Measurements from ENCODE around the gene RPA4.

RPA4 gene

DNA sequence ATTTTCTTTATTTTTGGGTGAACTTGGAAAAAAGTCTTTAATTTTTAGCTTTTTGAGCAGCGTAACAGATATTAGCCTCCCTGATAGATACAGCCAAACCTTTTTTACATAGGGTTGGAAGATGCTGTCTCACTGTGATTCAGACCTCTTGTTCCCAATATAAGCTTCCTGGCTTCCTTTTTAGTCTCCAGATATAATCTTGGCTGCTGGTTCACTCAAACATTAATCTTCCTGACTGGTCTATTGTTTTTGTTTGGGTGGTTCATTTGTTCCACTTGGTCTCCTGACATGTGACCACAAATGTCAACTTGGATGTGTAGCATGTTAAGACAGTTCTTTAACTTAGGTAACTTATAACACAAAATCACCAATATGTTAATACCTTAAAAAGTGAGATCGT lies 23.0 kb downstream of the RPA4 start:
- TF ChIP-seq, protein P1, sequence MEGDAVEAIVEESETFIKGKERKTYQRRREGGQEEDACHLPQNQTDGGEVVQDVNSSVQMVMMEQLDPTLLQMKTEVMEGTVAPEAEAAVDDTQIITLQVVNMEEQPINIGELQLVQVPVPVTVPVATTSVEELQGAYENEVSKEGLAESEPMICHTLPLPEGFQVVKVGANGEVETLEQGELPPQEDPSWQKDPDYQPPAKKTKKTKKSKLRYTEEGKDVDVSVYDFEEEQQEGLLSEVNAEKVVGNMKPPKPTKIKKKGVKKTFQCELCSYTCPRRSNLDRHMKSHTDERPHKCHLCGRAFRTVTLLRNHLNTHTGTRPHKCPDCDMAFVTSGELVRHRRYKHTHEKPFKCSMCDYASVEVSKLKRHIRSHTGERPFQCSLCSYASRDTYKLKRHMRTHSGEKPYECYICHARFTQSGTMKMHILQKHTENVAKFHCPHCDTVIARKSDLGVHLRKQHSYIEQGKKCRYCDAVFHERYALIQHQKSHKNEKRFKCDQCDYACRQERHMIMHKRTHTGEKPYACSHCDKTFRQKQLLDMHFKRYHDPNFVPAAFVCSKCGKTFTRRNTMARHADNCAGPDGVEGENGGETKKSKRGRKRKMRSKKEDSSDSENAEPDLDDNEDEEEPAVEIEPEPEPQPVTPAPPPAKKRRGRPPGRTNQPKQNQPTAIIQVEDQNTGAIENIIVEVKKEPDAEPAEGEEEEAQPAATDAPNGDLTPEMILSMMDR (IDR thresholded peaks at IDR 0.05; ENCODE audit: low read depth, low read length): no peak
- DNase-seq (ENCODE audit: low read depth, low spot score): peak; percentile 43
- no peak overlapping the region for H3K4me3 ChIP-seq (ENCODE audit: low read depth, low read length)
- in situ Hi-C loops (cut with HindIII; ENCODE audit: low sequenced_read_pairs): no loop called here

DNA sequence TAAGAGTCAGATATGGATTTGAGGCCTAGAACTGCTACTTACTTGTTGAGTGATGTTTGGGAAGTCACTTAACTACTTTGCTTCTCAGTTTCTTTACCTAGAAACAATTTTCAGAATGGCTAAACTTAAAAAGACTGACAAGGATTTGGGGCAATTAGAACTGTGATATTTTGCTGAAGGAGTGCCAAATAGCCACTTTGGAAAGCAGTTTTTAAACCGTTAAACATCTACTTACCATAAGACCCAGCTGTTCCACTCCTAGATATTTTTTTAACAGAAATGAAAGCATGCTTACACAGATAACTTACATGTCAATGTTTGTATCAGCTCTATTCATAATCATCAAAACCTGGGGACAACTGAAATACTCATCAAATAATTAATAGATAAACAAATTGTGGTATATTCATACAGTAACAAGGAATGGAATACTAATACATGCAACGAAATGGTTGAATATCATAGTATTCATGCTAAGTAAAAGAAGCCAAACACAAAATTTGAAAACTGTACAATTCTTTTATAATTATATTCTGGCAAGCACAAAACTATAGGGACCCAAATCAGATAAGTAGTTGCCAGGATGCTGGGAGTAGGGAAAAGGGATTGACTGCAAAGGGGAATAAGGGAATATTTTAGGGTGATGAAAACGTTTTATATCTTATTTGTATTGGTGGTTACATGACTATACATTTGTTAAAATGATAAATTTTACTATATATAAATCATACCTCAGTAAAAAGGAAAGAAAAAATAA lies 24.0 kb downstream of the RPA4 start:
- TF ChIP-seq, protein P1 (IDR thresholded peaks at IDR 0.05; ENCODE audit: low read depth, low read length): no peak
- DNase-seq (ENCODE audit: low read depth, low spot score): no peak
- in situ Hi-C loops (cut with HindIII; ENCODE audit: low sequenced_read_pairs): no loop called here
- H3K4me3 ChIP-seq (ENCODE audit: low read depth, low read length): no peak overlapping the region

DNA sequence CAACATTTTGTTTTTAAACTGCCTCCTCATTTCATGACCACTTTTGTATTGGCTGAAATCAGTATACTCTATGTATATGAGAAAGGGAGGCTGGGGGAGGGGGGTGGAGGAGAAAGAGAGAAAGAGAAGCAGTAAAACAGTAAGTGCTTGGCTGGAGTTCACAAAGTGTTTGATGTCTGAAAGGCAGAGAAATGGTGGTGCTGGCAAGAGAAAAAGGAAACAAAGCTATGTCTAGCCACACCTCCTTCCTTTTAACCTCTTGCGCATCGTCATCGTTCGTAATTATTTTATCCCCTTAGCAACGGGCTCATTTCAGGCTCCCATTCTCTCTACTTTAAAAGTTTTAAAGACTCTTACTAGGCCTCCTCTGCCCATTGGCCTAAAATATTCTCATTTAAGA lies 25.6 kb downstream of the RPA4 start:
- in situ Hi-C loops (cut with HindIII; ENCODE audit: low sequenced_read_pairs): no loop called here
- TF ChIP-seq, protein P1 (IDR thresholded peaks at IDR 0.05; ENCODE audit: low read depth, low read length): no peak
- DNase-seq (ENCODE audit: low read depth, low spot score): peak; percentile 51
- no peak overlapping the region for H3K4me3 ChIP-seq (ENCODE audit: low read depth, low read length)

DNA sequence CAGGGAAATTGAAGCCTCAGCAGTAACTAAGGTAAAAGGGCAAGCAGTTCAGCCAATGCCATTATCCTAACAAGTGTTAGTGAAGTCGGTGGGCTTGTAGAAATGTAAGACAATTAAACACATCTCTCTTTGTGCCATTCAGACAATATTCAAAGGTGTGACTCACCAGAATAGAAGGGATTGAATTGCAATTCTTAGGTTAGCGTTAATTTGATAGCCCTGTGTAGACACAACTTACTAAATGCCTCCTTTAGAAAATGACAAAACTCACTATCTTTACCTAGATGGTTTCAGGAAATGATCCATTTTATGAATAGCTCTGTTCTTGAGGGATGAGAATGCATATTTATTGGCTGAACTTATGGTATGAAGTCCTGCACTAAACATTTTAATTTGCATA lies 35.2 kb downstream of the RPA4 start:
- H3K4me3 ChIP-seq (ENCODE audit: low read depth, low read length): no peak overlapping the region
- TF ChIP-seq, protein P1 (IDR thresholded peaks at IDR 0.05; ENCODE audit: low read depth, low read length): no peak
- DNase-seq (ENCODE audit: low read depth, low spot score): no peak
- in situ Hi-C loops (cut with HindIII; ENCODE audit: low sequenced_read_pairs): no loop called here

DNA sequence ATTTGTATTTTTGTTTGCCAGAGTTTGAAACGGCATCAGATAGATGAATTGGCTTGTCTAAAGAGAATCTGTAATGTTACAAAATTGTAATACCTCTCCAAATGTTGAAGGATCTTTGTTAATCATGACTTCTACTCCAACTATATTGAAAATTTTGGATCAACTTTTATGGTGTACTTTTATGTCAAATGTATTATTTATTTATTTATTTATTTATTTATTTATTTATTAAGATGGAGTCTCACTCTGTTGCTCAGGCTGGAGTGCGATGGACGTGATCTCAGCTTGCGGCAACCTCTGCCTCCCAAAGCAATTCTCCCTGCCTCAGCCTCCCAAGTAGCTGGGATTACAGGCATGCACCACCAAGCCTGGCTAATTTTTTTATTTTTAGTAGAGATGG lies 36.0 kb downstream of the RPA4 start:
- in situ Hi-C loops (cut with HindIII; ENCODE audit: low sequenced_read_pairs): no loop called here
- TF ChIP-seq, protein P1 (IDR thresholded peaks at IDR 0.05; ENCODE audit: low read depth, low read length): no peak
- DNase-seq (ENCODE audit: low read depth, low spot score): no peak
- H3K4me3 ChIP-seq (ENCODE audit: low read depth, low read length): no peak overlapping the region

DNA sequence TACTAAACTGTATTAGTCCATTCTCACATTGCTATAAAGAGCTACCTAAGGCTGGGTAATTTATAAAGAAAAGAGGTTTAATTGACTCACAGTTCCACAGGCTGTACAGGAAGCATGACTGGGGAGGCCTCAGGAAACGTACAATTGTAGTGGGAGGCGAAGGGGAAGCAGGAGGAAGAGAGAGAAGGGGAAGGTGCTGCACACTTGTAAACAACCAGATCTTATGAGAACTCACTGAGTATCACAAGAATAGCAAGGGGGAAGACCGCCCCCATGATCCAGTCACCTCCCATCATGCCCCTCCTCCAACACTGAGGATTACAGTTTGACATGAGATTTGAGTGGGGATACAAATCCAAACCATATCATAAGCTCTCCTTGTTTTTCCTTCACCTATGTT lies 40.9 kb downstream of the RPA4 start:
- TF ChIP-seq, protein P1 (IDR thresholded peaks at IDR 0.05; ENCODE audit: low read depth, low read length): no peak
- no peak overlapping the region for H3K4me3 ChIP-seq (ENCODE audit: low read depth, low read length)
- DNase-seq (ENCODE audit: low read depth, low spot score): no peak
- in situ Hi-C loops (cut with HindIII; ENCODE audit: low sequenced_read_pairs): no loop called here

Measured in astrocyte of the spinal cord (primary cell).